GM19193 (cell line): Measurements from ENCODE around the gene INTS3.

Source experiments
- POLR2A ChIP-seq: IDR thresholded peaks from 4 replicates; pipeline ENCODE4 v1.6.1; 2011; ENCODE audit not compliant: insufficient read depth, insufficient read length; ENCODE audit errors: extremely low read depth

INTS3 gene

DNA sequence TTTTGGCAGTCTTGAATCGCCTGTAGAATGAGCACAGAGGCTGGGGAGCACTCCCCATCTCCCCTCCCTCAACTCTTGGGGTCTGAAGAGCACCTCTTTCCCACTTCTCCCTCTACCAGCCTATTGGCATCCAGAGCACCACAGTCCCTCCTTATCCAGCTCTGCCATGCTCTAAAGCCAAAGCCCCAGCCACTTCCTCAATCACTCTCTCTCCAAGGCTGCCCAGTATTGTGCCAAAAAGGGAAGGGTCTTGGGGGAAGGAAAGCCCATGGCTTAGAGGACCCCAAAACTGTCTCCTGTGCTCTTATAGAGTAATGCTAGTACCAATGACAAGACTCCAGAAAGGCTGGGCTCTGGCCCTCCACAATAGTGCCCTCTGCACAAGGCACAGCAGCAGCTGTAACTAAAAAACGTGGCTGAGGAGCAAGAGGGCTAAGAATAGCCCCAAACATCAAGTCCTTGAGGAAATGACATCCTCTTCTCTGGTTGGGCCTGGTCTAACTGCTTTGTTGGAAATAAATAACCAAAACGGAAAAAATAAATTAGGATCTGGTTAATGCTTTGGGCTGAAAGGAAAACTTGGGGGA is 75.7 kb downstream of the INTS3 start:
- no peak for TF ChIP-seq POLR2A

DNA sequence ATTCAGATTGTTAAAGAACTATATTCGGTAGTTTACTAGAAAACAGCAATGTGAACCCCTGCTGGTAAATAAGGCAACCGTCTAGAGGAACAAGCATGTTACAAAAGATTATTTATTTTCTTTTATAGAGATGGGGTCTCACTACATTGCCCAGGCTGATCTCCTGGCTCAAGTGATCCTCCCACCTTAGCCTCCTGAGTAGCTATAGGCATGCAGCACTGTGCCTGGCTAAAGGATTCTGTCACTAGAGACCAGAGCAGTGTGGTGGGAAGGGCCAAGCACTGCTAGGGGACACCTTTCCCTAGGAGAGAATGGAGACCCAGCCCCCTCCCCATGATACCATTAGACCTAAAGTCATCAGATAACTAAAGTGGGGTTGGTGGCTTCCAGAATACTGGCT is 76.3 kb downstream of the INTS3 start:
- TF ChIP-seq POLR2A = no peak

DNA sequence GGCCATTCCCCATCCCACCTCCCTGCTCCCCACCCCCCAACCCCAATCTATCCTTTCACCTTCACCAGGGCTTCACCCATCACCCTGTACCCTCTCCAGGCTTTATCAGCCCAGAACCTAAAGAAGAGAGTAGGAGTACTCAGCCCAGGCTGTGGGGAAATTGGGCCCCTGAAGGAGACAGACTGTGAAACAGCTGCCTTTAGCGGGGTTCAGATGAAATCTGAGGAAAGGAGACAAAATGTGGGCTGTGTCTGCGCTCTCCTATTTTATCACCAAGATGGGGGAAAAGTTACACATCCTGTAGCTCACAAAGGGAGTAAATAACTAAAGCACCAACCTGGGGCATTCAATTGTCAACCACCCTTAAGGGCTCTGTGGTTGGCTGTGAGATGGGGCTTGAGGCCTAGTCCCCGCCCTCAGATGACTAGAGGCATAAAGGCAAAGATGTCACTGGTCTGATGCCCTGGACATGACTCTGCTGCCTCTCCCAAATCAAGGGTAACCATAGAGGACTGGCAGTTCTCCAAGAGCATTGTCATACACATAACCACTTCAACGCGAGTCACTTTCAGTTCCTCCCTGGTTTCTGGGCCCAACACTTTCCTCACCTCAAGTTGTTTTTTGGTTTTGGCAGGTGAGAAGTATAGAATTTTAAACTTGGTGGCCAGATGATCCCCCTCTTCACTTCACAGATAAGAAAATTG is 77.3 kb downstream of the INTS3 start:
- TF ChIP-seq POLR2A = peak; percentile 28

DNA sequence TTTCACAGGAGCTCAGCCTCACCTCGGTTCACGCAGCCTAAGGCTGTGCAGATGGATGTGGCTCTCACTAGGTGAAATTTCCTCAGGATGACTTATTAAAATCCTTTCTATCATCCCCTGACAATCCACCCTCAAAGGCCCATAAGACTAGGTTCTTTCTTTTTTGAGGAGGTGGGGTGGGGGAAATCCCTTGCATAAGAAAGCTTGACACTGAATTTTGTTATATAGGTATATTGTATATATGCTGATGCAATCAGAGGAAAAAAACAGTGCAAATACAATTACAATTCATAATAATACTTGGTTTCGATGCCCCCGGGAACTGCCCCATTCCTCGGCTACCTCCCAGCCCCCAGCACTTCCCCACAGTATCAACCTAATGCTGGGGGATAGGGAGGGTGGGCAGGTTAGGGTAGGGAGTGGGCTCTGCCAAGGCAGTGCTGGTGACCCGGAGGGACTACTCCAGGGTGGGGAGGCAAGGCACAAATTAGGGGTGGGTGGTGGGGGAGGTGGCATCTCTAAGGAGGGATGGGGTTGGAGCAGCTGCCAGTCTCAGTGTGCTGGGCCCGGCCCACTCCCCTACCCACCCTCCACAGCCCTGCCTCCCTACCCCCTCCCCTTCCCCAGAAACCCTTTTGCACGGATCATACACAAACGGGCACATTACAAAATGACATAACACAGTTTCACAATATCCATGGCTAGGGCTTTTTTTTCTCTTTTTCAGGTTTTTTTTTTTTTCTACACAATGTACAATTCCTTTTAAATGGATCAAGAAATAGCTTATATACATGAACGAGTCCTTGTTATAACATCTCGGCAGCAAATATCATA is 78.3 kb downstream of the INTS3 start:
- TF ChIP-seq POLR2A = no peak

DNA sequence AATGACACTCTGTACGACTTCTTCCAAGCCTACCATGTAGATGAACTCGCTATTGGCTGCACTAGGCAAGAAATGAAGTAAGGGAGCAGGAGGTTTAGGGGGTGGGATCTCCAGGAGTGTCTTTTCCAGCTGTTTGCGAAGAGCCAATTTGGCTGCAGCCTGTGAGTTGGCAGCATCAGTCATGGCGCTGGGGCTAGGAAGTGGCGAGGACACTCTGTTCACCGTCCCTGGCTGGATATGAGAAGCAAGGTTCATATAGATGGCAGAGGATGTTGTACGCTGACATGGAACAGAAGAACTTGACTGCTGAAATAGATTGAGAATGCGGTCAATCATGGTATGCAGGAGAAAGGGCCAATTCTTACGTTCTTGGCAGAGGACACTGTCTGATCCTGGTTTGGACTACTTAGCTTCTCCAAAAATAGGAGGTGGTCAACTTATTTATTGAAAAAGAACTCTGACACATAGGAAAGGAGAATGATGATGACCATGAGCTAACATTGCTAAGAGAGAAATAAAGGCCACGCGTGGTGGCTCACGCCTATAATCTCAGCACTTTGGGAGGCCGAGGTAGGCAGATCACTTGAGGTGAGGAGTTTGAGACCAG is 88.5 kb downstream of the INTS3 start:
- TF ChIP-seq POLR2A = no peak

DNA sequence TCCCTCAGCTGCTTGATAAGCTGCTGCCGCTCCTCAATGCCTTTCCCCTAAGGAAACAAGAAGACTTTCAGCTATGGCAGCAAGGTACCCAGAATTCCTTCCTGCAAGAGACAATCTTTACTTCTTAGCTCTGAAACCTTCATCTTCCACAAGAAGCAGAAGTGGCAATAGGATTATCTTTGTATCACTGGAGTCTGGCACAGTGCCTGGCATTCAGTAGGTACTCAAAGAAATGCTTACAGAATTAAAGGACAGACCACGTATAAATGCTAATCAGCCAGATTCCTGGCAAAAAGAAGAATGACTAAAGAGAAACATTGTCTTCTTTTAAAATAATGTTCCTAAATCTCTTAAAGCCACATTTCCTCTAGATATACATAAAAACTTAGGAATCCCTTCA is 91.0 kb downstream of the INTS3 start:
- TF ChIP-seq POLR2A = no peak
